ENCODE results near the gene SCAF8.

The SCAF8 gene

DNA sequence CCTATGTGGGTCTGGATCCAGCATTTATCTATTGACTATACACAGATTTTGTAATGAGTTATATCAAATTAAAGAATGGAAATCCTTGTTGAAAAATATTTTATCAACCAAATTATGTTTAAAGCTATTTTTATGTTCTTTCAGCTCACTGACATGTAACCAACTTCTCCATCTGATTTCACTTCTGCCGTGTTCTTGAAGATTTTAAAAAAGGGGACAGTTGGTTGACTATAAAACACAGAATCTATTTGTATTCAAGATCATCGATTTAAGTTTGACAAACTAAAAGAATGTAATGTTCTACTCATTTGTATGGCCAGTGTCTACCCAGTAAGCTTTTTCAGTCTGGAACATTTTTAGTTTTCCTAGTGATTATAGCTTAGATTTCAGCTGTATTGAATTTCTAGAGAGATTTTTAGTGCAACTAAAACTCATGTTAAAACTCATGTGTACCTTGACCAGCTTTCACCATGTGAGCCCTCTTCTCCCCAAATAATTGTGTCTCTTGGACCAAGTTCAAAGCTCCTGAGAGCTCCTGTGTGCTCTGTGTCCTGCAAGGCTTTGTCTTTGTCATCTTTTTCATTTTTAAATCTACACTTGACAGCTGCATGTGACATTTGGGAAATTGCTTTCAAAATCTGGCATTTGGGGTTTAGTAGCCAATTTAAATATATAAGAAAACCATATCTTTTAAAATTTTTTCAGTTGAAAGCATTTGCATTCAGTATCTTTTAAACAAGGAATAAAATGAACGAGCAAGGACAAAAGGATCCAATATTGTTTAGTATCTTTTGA, 143.5 kb downstream of the SCAF8 start:
- DNase-seq (ENCODE audit: low read depth in 4 of 4, low spot score in 1 of 4) = no peak

DNA sequence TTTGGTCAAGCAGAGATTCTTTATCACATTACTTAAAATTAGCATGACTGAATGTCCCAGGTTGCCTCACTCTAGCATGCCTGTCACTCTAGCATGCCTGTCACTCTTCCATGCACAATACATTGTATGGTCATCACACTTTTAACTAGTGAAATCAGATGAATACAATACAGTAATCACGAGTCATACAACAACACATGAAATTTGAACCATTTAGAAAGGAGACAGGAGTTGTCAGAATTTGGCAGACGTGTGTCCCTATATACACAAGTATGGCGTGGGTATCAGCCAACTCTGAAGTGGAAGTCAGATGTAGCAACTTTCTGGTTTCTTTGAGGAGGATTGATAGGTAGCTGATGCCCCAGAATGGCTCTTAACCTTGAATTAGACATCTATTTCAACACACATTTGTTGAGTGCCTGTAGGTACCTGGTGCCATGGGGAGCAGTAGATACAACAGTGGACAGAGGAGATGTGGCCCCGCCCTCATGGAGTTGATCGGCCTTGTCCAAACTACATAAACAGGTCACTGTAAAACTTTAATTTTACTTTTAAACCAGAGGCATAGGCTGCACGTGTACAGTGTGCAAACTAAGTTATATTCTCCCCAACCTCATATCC, 145.8 kb downstream of the SCAF8 start:
- no peak for DNase-seq (ENCODE audit: low read depth in 4 of 4, low spot score in 1 of 4)

DNA sequence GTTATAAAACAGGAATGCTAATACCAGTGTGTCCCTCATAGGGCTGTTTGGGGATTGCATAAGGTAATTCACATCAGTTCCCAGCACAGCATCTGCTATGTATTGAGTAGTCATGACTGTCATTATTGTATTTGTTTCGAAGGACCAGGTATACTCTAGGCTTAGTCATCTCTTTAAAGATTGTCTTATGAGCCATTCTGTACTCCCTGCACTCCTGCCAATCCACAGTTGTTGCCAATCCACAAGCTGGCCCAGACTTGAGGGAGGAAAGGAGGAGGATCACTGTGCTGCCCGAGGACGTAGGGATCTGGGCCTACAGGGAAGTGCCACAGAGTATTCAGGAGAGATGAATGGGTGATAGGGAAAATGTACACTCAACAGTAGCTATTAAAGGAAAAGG, 148.9 kb downstream of the SCAF8 start:
- no peak for DNase-seq (ENCODE audit: low read depth in 4 of 4, low spot score in 1 of 4)
